Esophagus muscularis mucosa (tissue), 3 donors: ENCODE data around the gene CPAMD8.

Experiments
- EP300 ChIP-seq: sonication (generic); formaldehyde crosslinking; IDR thresholded peaks from one replicate; pipeline ENCODE4 v1.6.1; 2017; ENCODE audit warnings: antibody characterized with exemption
- POLR2AphosphoS5 ChIP-seq, 2 donors: sonication (generic); formaldehyde crosslinking; IDR thresholded peaks; one replicate each; pipeline ENCODE4 v1.6.1; 2017; ENCODE audit warnings: antibody characterized with exemption in 2 of 2

DNA sequence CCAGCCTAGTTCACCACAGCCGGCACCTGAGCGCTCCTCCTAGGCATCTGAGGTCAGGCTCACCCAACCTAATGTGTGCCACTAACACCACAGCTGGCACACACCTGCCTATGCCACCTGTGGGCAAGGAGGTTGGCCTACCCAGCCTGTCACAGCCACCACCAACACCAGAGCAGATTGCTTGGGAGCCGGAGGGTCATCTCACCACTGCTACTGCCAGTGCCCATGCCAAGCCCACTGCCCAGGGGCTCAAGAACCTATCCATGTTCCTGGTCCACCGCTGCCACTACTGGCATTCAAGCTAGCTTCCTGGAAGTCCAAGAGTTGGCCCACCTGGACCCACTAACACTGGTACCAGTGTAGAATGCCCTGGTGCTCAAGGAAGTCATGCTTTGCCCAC, 95.3 kb downstream of the CPAMD8 start:
- no peak for TF ChIP-seq EP300
- TF ChIP-seq POLR2AphosphoS5 (IDR thresholded peaks at IDR 0.05): no peak
